ENCODE data around the gene BCAS4. TPM values are rescaled to one million over a fixed set of nuclear protein-coding genes. Genes with fewer than 3 reads are reported as not detected.

BCAS4 gene
- 12.9 to 15.9 TPM (median 15.2 TPM) in 3 replicates for total RNA-seq

GRCh38 chr20:50794846-50795634, at the start of gene BCAS4:
BCAS4 (plus strand) TSS chr20:50795061; CDS start chr20:50795084, 23 bp downstream.
- peak within 1 kb of the TSS; percentile 92 for H3K27ac Mint-ChIP-seq
- H3K9me3 Mint-ChIP-seq, result no peaks in the 10 kb centered on the region
- H3K4me3 Mint-ChIP-seq, result peak within 1 kb of the TSS; percentile 79
- TF ChIP-seq CTCF (IDR thresholded peaks at IDR 0.05; ENCODE audit: unreplicated experiment), result peak; percentile 81
- H3K27me3 Mint-ChIP-seq (ENCODE audit: low read depth), result no peaks in the 10 kb centered on the region
- H3K36me3 Mint-ChIP-seq, result no peaks in the 10 kb centered on the region
- H3K4me1 Mint-ChIP-seq, result peaks cover 23% of the 10 kb centered on the region
- peak; percentile 69 to 87 for DNase-seq (ENCODE audit: low spot score in 2 of 2, unreplicated experiment in 2 of 2)

GRCh38 chr20:50745634-50746137, 49.2 kb upstream of the BCAS4 start:
- Mint-ChIP-seq H3K27ac (peak overlapping the region; percentile 79), H3K36me3 (peaks cover 11% of the 10 kb centered on the region), H3K4me1 (peaks cover 63% of the 10 kb centered on the region), H3K27me3 (ENCODE audit: low read depth) (no peaks in the 10 kb centered on the region), H3K9me3 (no peaks in the 10 kb centered on the region), H3K4me3 (no peak overlapping the region)
- no peak for TF ChIP-seq CTCF (IDR thresholded peaks at IDR 0.05; ENCODE audit: unreplicated experiment)
- peak in 1 of 2 experiments; percentile 10 for DNase-seq (ENCODE audit: low spot score in 2 of 2, unreplicated experiment in 2 of 2)

GRCh38 chr20:50746138-50746940, 48.5 kb upstream of the BCAS4 start:
- Mint-ChIP-seq H3K9me3 (no peaks in the 10 kb centered on the region), H3K27ac (peak overlapping the region; percentile 79), H3K4me1 (peaks cover 58% of the 10 kb centered on the region), H3K4me3 (no peak overlapping the region), H3K27me3 (ENCODE audit: low read depth) (no peaks in the 10 kb centered on the region), H3K36me3 (peaks cover 8% of the 10 kb centered on the region)
- no peak for TF ChIP-seq CTCF (IDR thresholded peaks at IDR 0.05; ENCODE audit: unreplicated experiment)
- DNase-seq (ENCODE audit: low spot score in 2 of 2, unreplicated experiment in 2 of 2), result peak in 1 of 2 experiments; percentile 11

GRCh38 chr20:50747275-50747674, 47.6 kb upstream of the BCAS4 start:
- no peak for TF ChIP-seq CTCF (IDR thresholded peaks at IDR 0.05; ENCODE audit: unreplicated experiment)
- Mint-ChIP-seq H3K36me3 (peaks cover 9% of the 10 kb centered on the region), H3K4me1 (peaks cover 53% of the 10 kb centered on the region), H3K9me3 (no peaks in the 10 kb centered on the region), H3K27me3 (ENCODE audit: low read depth) (no peaks in the 10 kb centered on the region), H3K27ac (peak overlapping the region; percentile 85), H3K4me3 (no peak overlapping the region)
- no peak for DNase-seq (ENCODE audit: low spot score in 2 of 2, unreplicated experiment in 2 of 2)

- H3K4me3 Mint-ChIP-seq, result no peak overlapping the region
- DNase-seq (ENCODE audit: low spot score in 2 of 2, unreplicated experiment in 2 of 2), result no peak
- no peaks in the 10 kb centered on the region for H3K9me3 Mint-ChIP-seq
- H3K36me3 Mint-ChIP-seq, result peaks cover 10% of the 10 kb centered on the region
- no peaks in the 10 kb centered on the region for H3K27me3 Mint-ChIP-seq (ENCODE audit: low read depth)
- TF ChIP-seq CTCF (IDR thresholded peaks at IDR 0.05; ENCODE audit: unreplicated experiment), result no peak
- peaks cover 33% of the 10 kb centered on the region for H3K4me1 Mint-ChIP-seq
- H3K27ac Mint-ChIP-seq, result no peak overlapping the region
Measured at GRCh38 chr20:50750145-50750671, 44.7 kb upstream of the BCAS4 start.

All from mesothelial cell of epicardium (in vitro differentiated cells).